VCaP (cell line): ENCODE data around the gene CTNND2.
"Not testable (repeated sequence)": the region's sequence is repeated elsewhere in the genome, so short reads cannot be mapped to it uniquely, and the experiment has no call there.

Source experiments
- H3K27ac ChIP-seq: fragments of 450-650 bp; 2 replicates; pipeline ENCODE4 v1.5.1; 2017
- CTCF ChIP-seq: fragments of 450-650 bp; conservative IDR thresholded peaks from 2 replicates; pipeline ENCODE4 v1.5.1; 2017; ENCODE audit warnings: mild to moderate bottlenecking, moderate library complexity

CTNND2 gene

GRCh38 chr5:11323761-11324160 is 580.5 kb downstream of the CTNND2 start:
- no peak for TF ChIP-seq CTCF
- no peak overlapping the region for H3K27ac ChIP-seq

DNA sequence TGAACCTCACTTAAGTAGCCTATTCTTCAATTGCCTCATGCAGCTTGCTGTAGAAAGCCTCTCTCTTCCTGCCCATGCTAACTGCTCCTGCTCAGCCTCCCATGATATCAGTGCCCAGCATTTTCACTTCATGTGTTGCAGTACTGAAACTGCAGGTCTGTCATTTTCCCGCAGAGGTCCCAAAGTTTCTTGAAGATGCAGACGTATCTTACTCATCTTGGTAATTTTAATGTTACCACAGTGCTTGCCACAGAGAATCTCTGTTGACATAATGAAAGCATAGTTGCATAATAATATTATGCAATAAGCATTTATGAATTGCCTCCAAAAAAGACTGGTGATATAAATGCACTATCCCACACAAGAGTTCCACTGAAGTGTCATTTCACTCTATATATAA is 582.1 kb downstream of the CTNND2 start:
- H3K27ac ChIP-seq: no peak overlapping the region
- TF ChIP-seq CTCF: no peak

- H3K27ac ChIP-seq: no peak overlapping the region
- no peak for TF ChIP-seq CTCF
Measured at GRCh38 chr5:11319836-11320580, 584.2 kb downstream of the CTNND2 start.

DNA sequence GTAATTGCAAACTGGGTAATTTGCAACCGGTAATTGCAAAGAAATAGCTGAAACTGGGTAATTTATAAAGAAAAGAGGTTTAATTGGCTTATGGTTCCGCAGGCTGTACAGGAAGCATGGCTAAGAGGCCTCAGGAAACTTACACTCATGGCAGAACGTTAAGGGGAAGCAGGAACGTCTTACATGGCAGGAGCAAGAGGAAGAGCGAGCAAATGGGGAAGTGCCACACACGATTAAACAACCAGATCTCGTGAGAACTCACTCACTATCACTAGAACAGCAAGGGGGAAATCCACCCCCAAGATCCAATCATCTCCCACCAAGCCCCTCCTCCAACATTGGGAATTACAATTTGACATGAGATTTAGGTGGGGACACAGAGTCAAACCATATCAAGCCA is 590.6 kb downstream of the CTNND2 start:
- H3K27ac ChIP-seq: not testable (repeated sequence)

DNA sequence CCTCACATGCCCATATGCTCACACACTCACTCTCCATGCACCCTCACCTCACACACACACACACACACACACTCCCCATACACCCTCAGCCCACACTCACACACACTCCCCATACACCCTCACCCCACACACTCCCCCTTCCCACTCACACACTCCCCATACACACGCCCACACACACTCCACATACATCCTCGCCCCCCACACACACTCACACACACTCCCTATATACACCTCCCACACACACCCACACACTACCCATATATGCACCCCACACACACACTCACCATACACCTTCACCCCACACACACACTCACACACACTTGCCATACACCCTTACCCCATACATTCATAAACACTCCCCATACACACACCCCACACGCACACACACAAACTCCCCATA is 592.5 kb downstream of the CTNND2 start:
- H3K27ac ChIP-seq: no peak overlapping the region
- TF ChIP-seq CTCF: no peak

- TF ChIP-seq CTCF: no peak
- no peak overlapping the region for H3K27ac ChIP-seq
Measured at GRCh38 chr5:11311272-11311671, 593.0 kb downstream of the CTNND2 start.

DNA sequence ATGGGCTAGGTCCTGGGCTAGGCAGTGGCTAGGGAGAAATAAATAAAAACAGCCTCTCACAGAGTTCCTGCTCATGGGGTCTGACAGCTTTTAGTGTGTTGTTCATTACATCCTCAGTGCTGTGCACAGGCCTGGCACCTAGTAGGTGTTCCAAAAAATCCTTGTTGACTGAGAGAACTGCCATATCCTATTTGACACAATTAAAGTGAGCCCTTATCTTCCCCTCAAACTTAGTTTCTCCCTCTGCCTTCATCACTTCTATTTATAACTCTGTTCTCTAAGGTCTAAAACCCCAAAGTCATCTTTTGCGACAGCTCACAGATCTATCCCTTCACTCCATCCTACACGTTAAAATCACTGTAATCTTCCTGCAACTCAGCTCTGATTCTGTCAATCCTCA is 594.1 kb downstream of the CTNND2 start:
- no peak overlapping the region for H3K27ac ChIP-seq
- no peak for TF ChIP-seq CTCF

GRCh38 chr5:11306365-11306764 is 597.9 kb downstream of the CTNND2 start:
- TF ChIP-seq CTCF: no peak

More at GRCh38 chr5:11306365-11306764, 597.9 kb downstream of the CTNND2 start:
- H3K27ac ChIP-seq: no peak overlapping the region
